Measurements from ENCODE around the gene COLEC12. TPM values are rescaled to one million over a fixed set of nuclear protein-coding genes. Genes with fewer than 3 reads are reported as not detected.

COLEC12 gene
- total RNA-seq, 2 donors from 2014 or later, result 10.9 to 15.3 TPM

DNA sequence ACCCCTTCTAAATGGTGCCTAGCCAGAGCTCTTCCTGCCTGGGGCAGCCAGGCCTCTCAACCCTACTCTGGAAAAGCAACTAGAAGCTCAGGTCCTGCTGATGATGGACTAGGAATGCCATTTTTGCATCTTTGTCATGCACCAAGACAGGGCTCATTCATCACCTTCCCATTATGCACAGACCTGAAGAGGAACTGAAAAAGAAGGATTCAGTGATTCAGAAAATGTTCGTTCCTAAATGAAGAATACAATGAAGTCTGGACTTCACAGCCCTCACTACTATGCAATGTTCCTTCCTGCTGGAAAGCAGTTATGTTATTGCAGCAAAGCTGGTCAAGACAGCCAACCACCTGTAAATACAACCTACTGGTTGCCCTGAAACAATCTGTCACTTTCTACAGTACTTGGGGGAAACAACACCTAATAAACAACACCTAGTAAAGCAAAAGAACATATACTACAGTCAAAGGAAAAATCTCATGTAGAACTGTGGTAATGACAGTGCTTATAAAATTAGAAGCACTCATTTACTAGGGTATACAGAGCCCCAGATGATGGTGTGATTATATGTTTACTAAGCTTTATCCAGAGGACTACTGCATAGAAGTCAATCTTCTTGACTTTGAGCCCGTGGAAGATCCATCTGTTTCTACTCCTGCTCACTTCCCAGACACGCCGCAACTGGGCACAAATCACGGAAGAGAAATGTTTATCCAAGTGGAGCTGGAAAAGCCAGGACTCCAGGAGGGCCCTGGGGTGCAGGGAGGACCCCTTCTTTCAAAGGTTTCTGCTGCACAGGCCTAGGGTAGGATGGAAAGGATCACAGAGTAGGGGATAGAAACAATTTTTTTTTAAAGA lies 129.5 kb downstream of the COLEC12 start:
- DNase-seq (ENCODE audit: low spot score), result no peak
- no peak overlapping the region for H3K4me3 ChIP-seq
- H3K27me3 ChIP-seq, result no peaks in the 10 kb centered on the region
- H3K9me3 ChIP-seq, result no peaks in the 10 kb centered on the region
- peak overlapping the region; percentile 51 to 56 for H3K27ac ChIP-seq
- H3K36me3 ChIP-seq, result no peaks in the 10 kb centered on the region
- H3K4me1 ChIP-seq, result peaks cover 0 to 39% of the 10 kb centered on the region in 2 donors
- TF ChIP-seq, protein P1, sequence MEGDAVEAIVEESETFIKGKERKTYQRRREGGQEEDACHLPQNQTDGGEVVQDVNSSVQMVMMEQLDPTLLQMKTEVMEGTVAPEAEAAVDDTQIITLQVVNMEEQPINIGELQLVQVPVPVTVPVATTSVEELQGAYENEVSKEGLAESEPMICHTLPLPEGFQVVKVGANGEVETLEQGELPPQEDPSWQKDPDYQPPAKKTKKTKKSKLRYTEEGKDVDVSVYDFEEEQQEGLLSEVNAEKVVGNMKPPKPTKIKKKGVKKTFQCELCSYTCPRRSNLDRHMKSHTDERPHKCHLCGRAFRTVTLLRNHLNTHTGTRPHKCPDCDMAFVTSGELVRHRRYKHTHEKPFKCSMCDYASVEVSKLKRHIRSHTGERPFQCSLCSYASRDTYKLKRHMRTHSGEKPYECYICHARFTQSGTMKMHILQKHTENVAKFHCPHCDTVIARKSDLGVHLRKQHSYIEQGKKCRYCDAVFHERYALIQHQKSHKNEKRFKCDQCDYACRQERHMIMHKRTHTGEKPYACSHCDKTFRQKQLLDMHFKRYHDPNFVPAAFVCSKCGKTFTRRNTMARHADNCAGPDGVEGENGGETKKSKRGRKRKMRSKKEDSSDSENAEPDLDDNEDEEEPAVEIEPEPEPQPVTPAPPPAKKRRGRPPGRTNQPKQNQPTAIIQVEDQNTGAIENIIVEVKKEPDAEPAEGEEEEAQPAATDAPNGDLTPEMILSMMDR (IDR thresholded peaks at IDR 0.05), result no peak

DNA sequence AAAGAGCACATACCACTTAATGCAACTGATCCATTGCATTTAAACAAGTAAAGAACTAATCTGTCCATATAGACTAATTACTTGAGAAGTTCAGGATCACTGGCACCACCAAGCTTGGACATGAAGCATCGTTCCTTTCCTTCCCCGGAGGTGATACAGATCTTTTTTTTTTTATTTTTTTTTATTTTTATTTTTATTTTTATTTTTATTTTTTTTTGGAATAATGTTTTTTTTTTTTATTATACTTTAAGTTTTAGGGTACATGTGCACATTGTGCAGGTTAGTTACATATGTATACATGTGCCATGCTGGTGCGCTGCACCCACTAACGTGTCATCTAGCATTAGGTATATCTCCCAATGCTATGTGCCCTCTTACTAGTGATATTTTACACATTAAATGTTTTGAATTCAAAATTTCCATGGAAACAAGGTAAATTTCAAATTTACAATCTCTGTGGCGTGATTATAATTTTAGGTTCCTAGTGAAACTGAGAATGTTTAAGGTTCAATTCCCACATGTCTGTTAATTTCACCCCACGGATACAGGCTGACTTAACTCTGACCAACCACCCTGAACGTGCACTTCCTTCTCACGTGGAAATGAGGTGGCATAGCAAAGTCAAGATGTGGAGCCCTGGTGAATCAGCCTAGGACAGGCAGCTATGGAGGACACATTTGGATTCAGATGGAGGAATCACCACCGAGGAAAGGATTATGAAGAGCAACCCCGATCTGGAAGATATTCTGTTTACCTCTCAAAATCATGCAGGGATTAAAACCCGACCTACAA lies 131.1 kb downstream of the COLEC12 start:
- DNase-seq (ENCODE audit: low spot score), result no peak
- Histone ChIP-seq H3K9me3 (no peaks in the 10 kb centered on the region), H3K36me3 (no peaks in the 10 kb centered on the region), H3K4me3 (no peak overlapping the region), H3K27me3 (no peaks in the 10 kb centered on the region), H3K4me1 (peaks cover 0 to 26% of the 10 kb centered on the region in 2 donors), H3K27ac (no peak overlapping the region)
- TF ChIP-seq, protein P1 (IDR thresholded peaks at IDR 0.05), result no peak

DNA sequence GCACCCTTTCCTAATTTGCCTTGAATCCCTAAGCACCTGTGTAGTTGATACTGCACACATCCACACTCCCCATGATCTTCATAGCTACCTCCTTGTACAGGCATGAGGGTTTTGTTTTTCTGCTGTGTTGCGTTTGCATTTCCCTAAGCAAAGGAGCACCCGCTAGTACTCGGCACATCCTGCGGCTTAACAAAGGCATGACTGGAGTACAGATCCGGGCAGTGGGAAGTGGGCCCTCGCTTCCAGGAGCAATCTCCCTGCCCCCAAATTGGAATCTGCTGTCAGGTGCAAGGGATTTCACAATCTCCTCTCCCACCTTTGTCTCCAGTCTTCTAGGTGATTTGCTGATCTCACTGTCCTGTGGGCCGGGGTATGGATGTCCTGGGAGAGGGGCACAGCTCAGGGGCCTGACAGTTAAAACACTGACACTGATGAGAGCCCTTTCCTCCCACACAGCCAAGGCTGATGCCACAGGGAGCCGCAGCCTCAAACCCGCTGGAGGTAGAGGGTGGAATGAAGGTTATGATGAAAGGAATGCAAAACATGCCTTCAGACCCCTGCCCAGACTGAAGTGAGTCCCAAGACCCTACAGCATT lies 133.9 kb downstream of the COLEC12 start:
- H3K27me3 ChIP-seq, result no peaks in the 10 kb centered on the region
- no peak for DNase-seq (ENCODE audit: low spot score)
- peaks cover 0 to 17% of the 10 kb centered on the region in 2 donors for H3K4me1 ChIP-seq
- TF ChIP-seq, protein P1 (IDR thresholded peaks at IDR 0.05), result no peak
- no peak overlapping the region for H3K4me3 ChIP-seq
- no peaks in the 10 kb centered on the region for H3K9me3 ChIP-seq
- H3K27ac ChIP-seq, result no peak overlapping the region
- H3K36me3 ChIP-seq, result no peaks in the 10 kb centered on the region

DNA sequence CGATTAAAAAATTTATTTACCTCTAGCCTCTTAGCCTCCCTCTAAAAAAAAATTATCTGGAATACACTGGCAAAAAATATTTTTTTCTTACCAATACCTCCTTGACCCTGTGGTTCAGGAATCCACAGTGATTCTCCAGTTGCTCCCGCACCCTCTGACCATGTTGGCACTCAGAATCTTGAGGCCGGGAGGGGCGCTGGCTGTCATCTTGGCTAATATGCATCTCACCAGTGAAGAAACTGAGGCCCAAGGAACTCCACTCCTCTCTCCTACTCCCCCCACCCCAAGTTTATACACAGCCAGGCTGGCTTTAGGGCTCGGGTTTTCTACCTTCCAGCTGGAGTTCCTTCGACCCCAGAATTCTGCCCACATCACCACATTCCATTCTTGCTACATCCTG lies 134.8 kb downstream of the COLEC12 start:
- DNase-seq (ENCODE audit: low spot score), result no peak
- Histone ChIP-seq H3K27me3 (no peaks in the 10 kb centered on the region), H3K9me3 (no peaks in the 10 kb centered on the region), H3K27ac (no peak overlapping the region), H3K36me3 (no peaks in the 10 kb centered on the region), H3K4me1 (peaks cover 0 to 9% of the 10 kb centered on the region in 2 donors), H3K4me3 (no peak overlapping the region)
- TF ChIP-seq, protein P1 (IDR thresholded peaks at IDR 0.05), result no peak

DNA sequence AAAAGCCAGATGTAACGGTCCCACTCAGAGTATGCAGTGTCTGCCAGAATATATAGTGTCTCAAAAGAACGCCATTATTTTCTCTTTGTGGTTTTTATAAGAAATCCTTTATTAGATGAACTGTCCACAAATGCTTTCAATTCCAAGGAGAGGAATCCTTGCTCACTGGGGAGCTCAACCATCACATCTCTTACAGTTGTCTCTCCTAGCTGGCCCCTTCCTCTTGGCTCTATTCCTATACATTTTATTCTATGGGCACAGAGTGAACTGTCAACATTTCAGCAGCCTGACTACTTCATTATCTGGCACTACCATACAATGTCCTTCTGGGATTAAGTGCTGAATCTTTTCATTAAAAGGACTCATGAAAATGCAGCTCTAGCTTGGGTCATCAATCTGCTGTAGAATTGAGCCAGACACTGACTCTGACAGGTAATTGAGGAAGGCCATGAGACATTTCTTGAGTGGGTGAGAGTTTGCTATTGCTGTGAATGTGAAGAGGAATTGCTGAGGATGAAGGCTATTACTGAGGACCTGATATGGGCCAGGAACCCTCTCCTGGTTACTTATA lies 136.2 kb downstream of the COLEC12 start:
- DNase-seq (ENCODE audit: low spot score), result no peak
- H3K4me3 ChIP-seq, result no peak overlapping the region
- no peaks in the 10 kb centered on the region for H3K9me3 ChIP-seq
- H3K27me3 ChIP-seq, result no peaks in the 10 kb centered on the region
- no peaks in the 10 kb centered on the region for H3K36me3 ChIP-seq
- TF ChIP-seq, protein P1 (IDR thresholded peaks at IDR 0.05), result no peak
- H3K27ac ChIP-seq, result no peak overlapping the region
- peaks cover 0 to 7% of the 10 kb centered on the region in 2 donors for H3K4me1 ChIP-seq

All from right atrium auricular region (tissue), 2 donors.